OCI-LY1 (cell line): Measurements from ENCODE around the gene RFC3.

ENCODE experiments used
- H2AFZ ChIP-seq: fragments of 200-600 bp; sonication (generic), shearing (Covaris generic); 2 replicates; pipeline ENCODE4 v1.6.0; 2014; ENCODE audit warnings: antibody characterized with exemption, mild to moderate bottlenecking, low read length
- H3F3A ChIP-seq: fragments of 200-600 bp; sonication (generic), shearing (Covaris generic); 2 replicates; pipeline ENCODE4 v1.6.0; 2014; ENCODE audit warnings: mild to moderate bottlenecking, antibody characterized with exemption, low read length, moderate library complexity; ENCODE audit not compliant: insufficient read depth
- H3K27ac ChIP-seq: fragments of 200-600 bp; sonication (generic); 2 replicates; pipeline ENCODE4 v1.5.1; 2014; ENCODE audit warnings: low read length, mixed run types, mild to moderate bottlenecking, low read depth; ENCODE audit not compliant: poor library complexity, severe bottlenecking
- H3K27me3 ChIP-seq: fragments of 200-600 bp; sonication (generic); 2 replicates; pipeline ENCODE4 v1.6.0; 2014; ENCODE audit warnings: antibody characterized with exemption, mild to moderate bottlenecking, low read length, moderate library complexity; ENCODE audit not compliant: insufficient read depth
- H3K36me3 ChIP-seq: fragments of 200-600 bp; sonication (generic); 2 replicates; pipeline ENCODE4 v1.6.1; 2014; ENCODE audit warnings: mild to moderate bottlenecking, antibody characterized with exemption, low read length, moderate library complexity, mixed read lengths; ENCODE audit not compliant: insufficient read depth
- H3K4me1 ChIP-seq: fragments of 200-600 bp; sonication (generic); 2 replicates; pipeline ENCODE4 v1.5.1; 2014; ENCODE audit warnings: mild to moderate bottlenecking, low read length, moderate library complexity; ENCODE audit not compliant: insufficient read depth, severe bottlenecking
- H3K4me2 ChIP-seq: fragments of 200-600 bp; sonication (generic), shearing (Covaris generic); 2 replicates; pipeline ENCODE4 v1.6.1; 2014; ENCODE audit warnings: low read length
- H3K4me3 ChIP-seq: fragments of 200-600 bp; sonication (generic); 2 replicates; pipeline ENCODE4 v1.5.1; 2014; ENCODE audit warnings: low read length, low read depth, mild to moderate bottlenecking, mixed read lengths; ENCODE audit not compliant: poor library complexity, severe bottlenecking
- H3K79me2 ChIP-seq: fragments of 200-600 bp; shearing (Covaris generic); 2 replicates; pipeline ENCODE4 v1.6.1; 2016; ENCODE audit warnings: mixed run types, low read length, mixed read lengths; ENCODE audit not compliant: insufficient read depth
- H3K9ac ChIP-seq: fragments of 200-600 bp; sonication (generic), shearing (Covaris generic); 2 replicates; pipeline ENCODE4 v1.6.1; 2014; ENCODE audit warnings: mild to moderate bottlenecking, low read length, mixed read lengths
- H3K9me2 ChIP-seq: fragments of 200-600 bp; sonication (generic), shearing (Covaris generic); 2 replicates; pipeline ENCODE4 v1.6.1; 2014; ENCODE audit warnings: low read depth, mild to moderate bottlenecking, low read length, mixed read lengths
- H3K9me3 ChIP-seq: fragments of 200-600 bp; shearing (Covaris generic); 2 replicates; pipeline ENCODE4 v1.6.1; 2014; ENCODE audit warnings: low read length, mixed read lengths
- H4K20me1 ChIP-seq: fragments of 200-600 bp; sonication (generic), shearing (Covaris generic); 2 replicates; pipeline ENCODE4 v1.6.0; 2016; ENCODE audit warnings: mild to moderate bottlenecking, low read length; ENCODE audit not compliant: insufficient read depth
- CTCF ChIP-seq: fragments of 200-600 bp; sonication (generic), shearing (Covaris generic); IDR thresholded peaks from 2 replicates; pipeline ENCODE4 v1.5.1; 2017; ENCODE audit warnings: mild to moderate bottlenecking, antibody characterized with exemption, low read length, moderate library complexity, mixed read lengths
- EZH2 ChIP-seq: fragments of 200-600 bp; sonication (generic), shearing (Covaris generic); IDR thresholded peaks from 2 replicates; pipeline ENCODE4 v1.8.0; 2017; ENCODE audit warnings: borderline replicate concordance, mixed run types, mild to moderate bottlenecking, antibody characterized with exemption, low read length, moderate library complexity, mixed read lengths

Gene RFC3

GRCh38 chr13:33862016-33862415, 44.1 kb downstream of the RFC3 start:
- Histone ChIP-seq H3F3A (no peaks in the 10 kb centered on the region), H4K20me1 (no peaks in the 10 kb centered on the region), H3K4me2 (no peak overlapping the region), H3K79me2 (no peaks in the 10 kb centered on the region), H3K9me3 (no peaks in the 10 kb centered on the region), H3K4me1 (peaks cover 11% of the 10 kb centered on the region), H3K27me3 (no peaks in the 10 kb centered on the region), H3K9me2 (no peaks in the 10 kb centered on the region), H3K36me3 (peaks cover 3% of the 10 kb centered on the region; the same call in 1 of the 2 replicates), H3K9ac (no peak overlapping the region), H2AFZ (no peak overlapping the region), H3K4me3 (no peak overlapping the region), H3K27ac (no peak overlapping the region)
- TF ChIP-seq CTCF, result no peak
- no peak for TF ChIP-seq EZH2

DNA sequence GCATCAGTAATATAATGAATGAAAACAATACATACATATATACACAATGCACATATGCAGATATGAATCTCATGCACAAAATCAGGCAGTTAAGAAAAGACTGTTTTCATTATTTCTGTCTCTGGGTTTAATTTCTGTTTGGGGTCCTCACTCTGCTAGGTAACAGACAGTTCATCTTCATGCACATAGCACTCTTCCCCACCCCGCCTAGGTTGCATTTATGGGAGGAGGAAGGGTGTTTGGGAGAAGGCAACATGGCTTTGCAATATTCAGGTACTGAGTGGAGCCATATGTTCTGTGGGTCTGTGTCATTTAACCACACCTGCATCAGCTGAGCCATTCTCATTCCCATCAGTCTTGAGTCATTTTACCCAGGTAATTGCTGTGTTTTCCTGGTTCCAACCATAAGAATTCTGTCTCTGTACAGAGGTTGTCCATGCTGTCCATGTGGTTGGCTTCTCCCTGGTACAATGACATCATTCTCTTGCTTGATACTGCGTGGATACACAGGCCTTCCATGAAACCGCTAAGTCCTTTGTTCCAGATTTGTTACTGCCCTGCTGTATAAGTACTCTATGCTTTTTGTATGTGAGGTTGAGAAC, 45.3 kb downstream of the RFC3 start:
- Histone ChIP-seq H2AFZ (no peak overlapping the region), H3K4me1 (peaks cover 11% of the 10 kb centered on the region), H3K4me2 (no peak overlapping the region), H3K27ac (no peak overlapping the region), H4K20me1 (no peaks in the 10 kb centered on the region), H3F3A (no peaks in the 10 kb centered on the region), H3K9ac (no peak overlapping the region), H3K27me3 (no peaks in the 10 kb centered on the region), H3K9me3 (no peaks in the 10 kb centered on the region), H3K36me3 (peaks cover 14% of the 10 kb centered on the region), H3K9me2 (no peaks in the 10 kb centered on the region), H3K4me3 (no peak overlapping the region), H3K79me2 (no peaks in the 10 kb centered on the region)
- TF ChIP-seq CTCF (no peak), EZH2 (no peak)

GRCh38 chr13:33865945-33866344, 48.0 kb downstream of the RFC3 start:
- H4K20me1 ChIP-seq, result no peaks in the 10 kb centered on the region
- H3K9me3 ChIP-seq, result no peaks in the 10 kb centered on the region
- no peaks in the 10 kb centered on the region for H3K9me2 ChIP-seq
- H3K27me3 ChIP-seq, result no peaks in the 10 kb centered on the region
- peaks cover 25% of the 10 kb centered on the region for H3K4me1 ChIP-seq
- no peak overlapping the region for H3K9ac ChIP-seq
- H3K36me3 ChIP-seq, result peaks cover 15% of the 10 kb centered on the region
- H2AFZ ChIP-seq, result no peak overlapping the region
- H3K4me3 ChIP-seq, result no peak overlapping the region
- H3K27ac ChIP-seq, result no peak overlapping the region
- no peak overlapping the region for H3K4me2 ChIP-seq
- TF ChIP-seq EZH2 (no peak), CTCF (no peak)
- H3F3A ChIP-seq, result no peaks in the 10 kb centered on the region
- no peaks in the 10 kb centered on the region for H3K79me2 ChIP-seq
